ENCODE measurements around the gene KRT37.

DNA sequence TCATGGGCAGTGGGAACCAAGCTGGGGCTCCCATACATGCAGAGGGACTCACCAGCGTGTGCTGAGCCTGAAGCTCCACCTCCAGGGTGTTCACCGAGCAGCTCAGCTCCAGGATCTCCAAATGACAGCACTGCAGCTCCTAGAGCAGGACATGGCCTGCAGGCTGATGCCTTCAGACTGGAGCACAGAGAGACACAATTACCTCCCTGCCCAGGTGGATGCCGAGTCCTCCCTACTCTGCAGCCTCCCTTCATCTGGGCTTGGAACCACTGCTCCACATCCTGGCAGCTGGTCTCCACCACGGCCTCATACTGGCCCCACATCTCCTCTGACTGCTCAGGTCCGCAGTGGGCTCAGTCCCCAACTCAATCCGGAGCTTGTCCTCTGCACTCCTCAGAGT, 24.6 kb upstream of the KRT37 start:
- TF ChIP-seq CTCF (IDR thresholded peaks at IDR 0.05; ENCODE audit: low read depth, low read length): no peak
- TF ChIP-seq EZH2phosphoT487 (IDR thresholded peaks at IDR 0.05; ENCODE audit: low read depth): no peak

Measured in OCI-LY3 (cell line).